Measurements from ENCODE around the gene GOLGA6C.

GOLGA6C gene

GRCh38 chr15:75230016-75230343 lies 28.2 kb upstream of the GOLGA6C start:
- no peak for DNase-seq (ENCODE audit: low read depth)
- H3K4me3 ChIP-seq (replicated peaks; ENCODE audit: low read depth, low read length): no peak overlapping the region
- TF ChIP-seq CTCF (IDR thresholded peaks at IDR 0.05; ENCODE audit: low read length, missing control alignments): no peak

DNA sequence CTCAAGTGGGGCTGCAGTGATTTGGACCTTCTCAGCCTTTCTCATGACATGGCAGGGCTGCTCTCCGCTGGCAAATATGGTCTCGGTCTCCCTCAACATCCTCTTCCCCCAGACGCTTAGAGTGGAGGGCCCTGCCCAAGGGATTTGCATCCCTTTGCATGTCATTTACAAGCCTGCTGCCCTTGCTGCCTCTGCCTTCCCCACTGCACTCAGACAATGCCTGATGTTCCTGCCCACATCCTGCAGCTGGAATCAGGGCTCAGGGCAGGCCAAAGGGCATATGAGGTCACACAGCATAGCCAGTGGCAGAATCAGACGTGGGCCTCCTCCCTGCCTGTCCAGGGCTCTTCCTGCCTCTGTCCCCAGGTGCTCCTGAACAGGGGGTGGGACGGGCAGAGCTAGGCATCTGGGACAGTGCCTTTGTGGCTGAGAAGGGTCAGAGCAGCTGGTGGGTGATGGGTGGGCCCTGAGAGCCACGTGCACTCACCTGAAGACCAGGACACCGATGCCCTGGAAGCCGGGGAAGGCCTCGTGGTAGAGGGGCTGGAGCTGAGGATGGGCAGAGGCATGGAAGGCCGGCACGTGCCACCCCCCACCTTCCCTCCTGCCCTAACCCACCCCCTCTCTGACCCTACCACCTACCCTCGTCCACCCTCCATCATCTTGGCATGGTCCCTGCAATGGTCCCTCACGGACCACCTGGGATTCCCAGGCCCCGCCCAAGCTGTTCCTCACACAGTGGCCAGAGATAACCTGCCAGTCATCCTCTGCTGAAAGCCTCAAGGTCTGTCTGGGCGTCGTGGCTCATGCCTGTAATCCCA lies 27.4 kb upstream of the GOLGA6C start:
- DNase-seq (ENCODE audit: low read depth): no peak
- no peak for TF ChIP-seq CTCF (IDR thresholded peaks at IDR 0.05; ENCODE audit: low read length, missing control alignments)
- H3K4me3 ChIP-seq (replicated peaks; ENCODE audit: low read depth, low read length): no peak overlapping the region

- no peak overlapping the region for H3K4me3 ChIP-seq (replicated peaks; ENCODE audit: low read depth, low read length)
- no peak for DNase-seq (ENCODE audit: low read depth)
- TF ChIP-seq CTCF (IDR thresholded peaks at IDR 0.05; ENCODE audit: low read length, missing control alignments): no peak
Observed at GRCh38 chr15:75231836-75232235, 26.3 kb upstream of the GOLGA6C start.

DNA sequence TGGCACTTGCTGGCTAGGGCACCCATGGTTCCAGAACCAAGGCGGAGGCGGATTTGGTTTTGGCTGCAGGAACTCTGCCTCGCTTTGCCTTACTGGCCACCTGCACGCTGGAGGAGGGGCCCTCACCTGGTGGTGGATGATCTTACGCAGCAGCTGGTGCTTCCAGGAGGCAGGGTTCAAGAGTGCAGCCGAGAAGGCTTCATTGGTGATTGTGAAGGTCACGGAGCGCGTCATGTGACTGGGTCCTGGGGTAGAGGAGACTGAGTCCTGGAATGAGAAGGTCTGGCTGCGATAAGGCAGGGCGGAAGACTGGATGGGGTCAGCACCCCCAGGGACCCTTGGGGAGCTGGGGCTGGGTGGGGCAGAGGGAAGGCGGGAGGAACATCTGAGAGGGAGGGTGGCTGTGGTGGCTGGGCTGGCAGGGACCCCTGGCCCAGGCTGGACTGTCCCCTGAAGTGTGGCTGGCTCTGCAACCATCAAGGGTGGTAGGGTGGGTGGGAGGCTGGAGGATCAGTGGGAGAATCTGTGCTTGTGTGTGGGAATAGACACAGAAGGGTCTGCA lies 25.8 kb upstream of the GOLGA6C start:
- TF ChIP-seq CTCF (IDR thresholded peaks at IDR 0.05; ENCODE audit: low read length, missing control alignments): no peak
- H3K4me3 ChIP-seq (replicated peaks; ENCODE audit: low read depth, low read length): no peak overlapping the region
- no peak for DNase-seq (ENCODE audit: low read depth)

DNA sequence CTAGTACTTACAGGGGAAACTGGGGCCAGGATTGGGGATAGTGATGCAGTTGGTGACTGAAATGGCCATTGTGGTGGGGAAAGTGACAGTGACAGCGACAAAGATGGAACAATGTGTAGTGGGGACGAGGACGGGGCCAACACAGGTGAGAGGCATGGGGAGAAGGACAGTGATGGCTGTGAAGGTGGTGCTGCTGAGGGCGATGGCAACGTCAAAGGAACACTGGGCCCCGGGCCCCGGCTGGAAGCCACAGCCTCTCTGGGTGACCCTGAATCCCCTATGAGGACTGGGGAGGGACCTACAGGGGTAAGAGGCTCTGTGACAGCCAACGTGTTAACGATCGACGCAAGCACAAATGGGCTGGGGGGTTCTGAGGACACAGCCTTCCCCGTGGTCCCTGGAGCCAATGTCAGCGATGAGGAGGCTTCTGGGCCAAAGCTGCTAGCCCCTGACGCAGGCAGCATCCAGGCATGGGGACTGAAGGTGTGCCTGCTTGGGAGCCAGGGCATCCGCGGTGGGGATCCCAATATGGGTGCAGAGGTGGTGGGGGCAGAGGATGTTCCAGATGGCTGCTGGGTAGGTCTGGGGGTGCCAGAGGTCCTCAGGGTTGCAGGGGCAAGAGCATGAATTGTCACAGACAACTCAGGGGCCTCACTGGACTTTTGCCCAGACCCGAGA lies 25.2 kb upstream of the GOLGA6C start:
- no peak for DNase-seq (ENCODE audit: low read depth)
- H3K4me3 ChIP-seq (replicated peaks; ENCODE audit: low read depth, low read length): no peak overlapping the region
- TF ChIP-seq CTCF (IDR thresholded peaks at IDR 0.05; ENCODE audit: low read length, missing control alignments): no peak

DNA sequence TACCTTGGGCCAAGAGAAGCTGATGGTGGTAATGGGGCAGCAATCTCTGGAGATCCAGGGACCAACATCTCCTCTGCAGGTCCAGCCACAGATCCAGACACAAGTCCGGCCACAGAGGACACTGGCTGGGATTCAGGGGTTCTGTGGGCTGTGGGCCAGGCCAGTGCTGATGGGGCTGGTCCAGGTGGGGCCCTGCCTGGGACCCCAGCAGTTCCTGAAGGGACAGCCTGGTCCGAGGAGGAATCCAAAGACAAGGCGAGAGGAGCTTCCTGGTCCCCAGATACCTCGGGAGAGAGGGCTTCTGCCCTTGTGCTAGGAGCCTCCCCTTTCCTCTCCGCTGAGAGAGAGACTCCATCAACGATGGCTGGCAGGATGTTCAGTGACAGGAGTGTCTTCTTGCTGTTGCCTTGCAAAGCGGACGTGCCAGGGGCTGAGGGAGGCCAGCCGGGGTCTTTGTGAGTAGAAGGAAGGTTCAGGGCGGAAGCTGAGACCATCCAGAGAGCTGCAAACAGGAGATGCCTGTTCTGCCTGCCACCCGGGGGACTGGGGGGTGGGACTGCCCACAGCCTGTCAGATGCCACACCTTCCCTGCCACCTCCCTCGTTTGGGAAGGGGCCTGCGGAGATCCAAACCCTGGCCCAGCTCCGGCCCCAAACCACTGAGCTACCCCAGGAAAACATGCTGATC lies 24.5 kb upstream of the GOLGA6C start:
- no peak for DNase-seq (ENCODE audit: low read depth)
- no peak overlapping the region for H3K4me3 ChIP-seq (replicated peaks; ENCODE audit: low read depth, low read length)
- no peak for TF ChIP-seq CTCF (IDR thresholded peaks at IDR 0.05; ENCODE audit: low read length, missing control alignments)

All from fibroblast of pulmonary artery (primary cell).